OCI-M1 (cell line): ENCODE data around the gene NISCH.

ENCODE experiments used
- DNase-seq: peaks from one replicate; lab custom pipeline; 2025; lab: John Stamatoyannopoulos, UW

NISCH gene

GRCh38 chr3:52472239-52473000 lies 17.0 kb downstream of the NISCH start:
- DNase-seq: no peak

GRCh38 chr3:52473026-52473425 lies 17.6 kb downstream of the NISCH start:
- no peak for DNase-seq

GRCh38 chr3:52477076-52477795 lies 21.8 kb downstream of the NISCH start:
- no peak for DNase-seq

- DNase-seq: no peak
These were observed 22.3 kb downstream of the NISCH start for GRCh38 chr3:52477796-52478095.

- no peak for DNase-seq
These were observed 23.9 kb downstream of the NISCH start for GRCh38 chr3:52479037-52479876.

- no peak for DNase-seq
These were observed 24.6 kb downstream of the NISCH start for GRCh38 chr3:52479877-52480575.

GRCh38 chr3:52480768-52481715 lies 25.6 kb downstream of the NISCH start:
- DNase-seq: no peak

- peak; percentile 13 for DNase-seq
These were observed 26.6 kb downstream of the NISCH start for GRCh38 chr3:52481819-52482521.

GRCh38 chr3:52483081-52483480 lies 27.7 kb downstream of the NISCH start:
- DNase-seq: no peak

GRCh38 chr3:52483577-52484381 lies 28.4 kb downstream of the NISCH start:
- no peak for DNase-seq

GRCh38 chr3:52484680-52485461 lies 29.5 kb downstream of the NISCH start:
- DNase-seq: no peak

- no peak for DNase-seq
These were observed 31.8 kb downstream of the NISCH start for GRCh38 chr3:52487050-52487787.

- DNase-seq: no peak
These were observed 32.6 kb downstream of the NISCH start for GRCh38 chr3:52487788-52488691.

GRCh38 chr3:52488746-52489145 lies 33.3 kb downstream of the NISCH start:
- no peak for DNase-seq

- DNase-seq: no peak
These were observed 34.0 kb downstream of the NISCH start for GRCh38 chr3:52489453-52489852.

GRCh38 chr3:52490035-52490938 lies 34.9 kb downstream of the NISCH start:
- DNase-seq: no peak
